Measurements from ENCODE around the gene GP1BB.

- no peak for TF ChIP-seq CTCF (IDR thresholded peaks at IDR 0.05)
- peak; percentile 7 to 28 for TF ChIP-seq POLR2A (IDR thresholded peaks at IDR 0.05)
These were observed 4.8 kb upstream of the GP1BB start for GRCh38 chr22:19718456-19719049.
